Nephron (organoid): ENCODE data around the gene CALN1.

Experiments
- H3K27ac Mint-ChIP-seq, 3 experiments: 2 replicates each; pipeline ENCODE4 v1.8.0; 2020; ENCODE audit warnings: mixed read lengths in 3 of 3, mild to moderate bottlenecking in 2 of 3, moderate library complexity in 1 of 3
- H3K27me3 Mint-ChIP-seq: 2 replicates; pipeline ENCODE4 v1.8.0; 2021; ENCODE audit warnings: low read depth, mild to moderate bottlenecking, moderate library complexity, mixed read lengths
- H3K36me3 Mint-ChIP-seq: 2 replicates; pipeline ENCODE4 v1.8.0; 2020; ENCODE audit warnings: low read depth, mixed read lengths
- H3K4me1 Mint-ChIP-seq: 2 replicates; pipeline ENCODE4 v1.8.0; 2020; ENCODE audit warnings: mixed read lengths
- H3K4me3 Mint-ChIP-seq, 3 experiments: 2 replicates each; pipeline ENCODE4 v1.8.0; 2020; ENCODE audit warnings: mild to moderate bottlenecking in 3 of 3, mixed read lengths in 3 of 3, moderate library complexity in 2 of 3
- H3K9me3 Mint-ChIP-seq: 2 replicates; pipeline ENCODE4 v1.8.0; 2020; ENCODE audit warnings: mixed read lengths
- TF ChIP-seq, protein P1 (sequence below), 3 experiments: fragments of 200-600 bp; sonication (generic); IDR thresholded peaks; one replicate each; pipeline ENCODE4 v1.5.0; 2021; ENCODE audit warnings: antibody characterized with exemption in 3 of 3; ENCODE audit not compliant: unreplicated experiment in 3 of 3

CALN1 gene

DNA sequence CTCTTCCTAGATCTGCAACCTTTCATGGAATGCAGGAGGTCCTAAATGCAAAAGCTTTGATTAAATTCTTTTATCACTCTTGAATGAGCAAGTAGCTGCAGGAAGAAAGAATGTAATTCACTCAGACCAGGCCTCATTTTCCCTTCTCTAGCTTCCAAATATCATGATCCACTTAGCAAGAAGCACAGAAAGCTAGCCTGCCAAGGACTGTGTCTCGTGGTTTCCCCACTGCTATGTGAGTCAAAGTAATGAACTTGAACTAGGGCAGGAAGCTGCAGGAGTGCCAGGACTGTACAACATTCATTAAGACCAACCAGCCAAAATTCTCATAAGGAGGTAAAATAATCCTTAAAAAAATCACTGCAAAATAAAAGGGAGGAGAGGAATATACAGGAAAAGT lies 379.2 kb downstream of the CALN1 start:
- Mint-ChIP-seq H3K36me3 (no peaks in the 10 kb centered on the region), H3K4me3 (no peak overlapping the region), H3K4me1 (no peaks in the 10 kb centered on the region), H3K27ac (no peak overlapping the region), H3K27me3 (peaks cover 3% of the 10 kb centered on the region), H3K9me3 (peaks cover 19% of the 10 kb centered on the region)
- TF ChIP-seq, protein P1, sequence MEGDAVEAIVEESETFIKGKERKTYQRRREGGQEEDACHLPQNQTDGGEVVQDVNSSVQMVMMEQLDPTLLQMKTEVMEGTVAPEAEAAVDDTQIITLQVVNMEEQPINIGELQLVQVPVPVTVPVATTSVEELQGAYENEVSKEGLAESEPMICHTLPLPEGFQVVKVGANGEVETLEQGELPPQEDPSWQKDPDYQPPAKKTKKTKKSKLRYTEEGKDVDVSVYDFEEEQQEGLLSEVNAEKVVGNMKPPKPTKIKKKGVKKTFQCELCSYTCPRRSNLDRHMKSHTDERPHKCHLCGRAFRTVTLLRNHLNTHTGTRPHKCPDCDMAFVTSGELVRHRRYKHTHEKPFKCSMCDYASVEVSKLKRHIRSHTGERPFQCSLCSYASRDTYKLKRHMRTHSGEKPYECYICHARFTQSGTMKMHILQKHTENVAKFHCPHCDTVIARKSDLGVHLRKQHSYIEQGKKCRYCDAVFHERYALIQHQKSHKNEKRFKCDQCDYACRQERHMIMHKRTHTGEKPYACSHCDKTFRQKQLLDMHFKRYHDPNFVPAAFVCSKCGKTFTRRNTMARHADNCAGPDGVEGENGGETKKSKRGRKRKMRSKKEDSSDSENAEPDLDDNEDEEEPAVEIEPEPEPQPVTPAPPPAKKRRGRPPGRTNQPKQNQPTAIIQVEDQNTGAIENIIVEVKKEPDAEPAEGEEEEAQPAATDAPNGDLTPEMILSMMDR (IDR thresholded peaks at IDR 0.05; ENCODE audit: unreplicated experiment in 3 of 3): no peak

DNA sequence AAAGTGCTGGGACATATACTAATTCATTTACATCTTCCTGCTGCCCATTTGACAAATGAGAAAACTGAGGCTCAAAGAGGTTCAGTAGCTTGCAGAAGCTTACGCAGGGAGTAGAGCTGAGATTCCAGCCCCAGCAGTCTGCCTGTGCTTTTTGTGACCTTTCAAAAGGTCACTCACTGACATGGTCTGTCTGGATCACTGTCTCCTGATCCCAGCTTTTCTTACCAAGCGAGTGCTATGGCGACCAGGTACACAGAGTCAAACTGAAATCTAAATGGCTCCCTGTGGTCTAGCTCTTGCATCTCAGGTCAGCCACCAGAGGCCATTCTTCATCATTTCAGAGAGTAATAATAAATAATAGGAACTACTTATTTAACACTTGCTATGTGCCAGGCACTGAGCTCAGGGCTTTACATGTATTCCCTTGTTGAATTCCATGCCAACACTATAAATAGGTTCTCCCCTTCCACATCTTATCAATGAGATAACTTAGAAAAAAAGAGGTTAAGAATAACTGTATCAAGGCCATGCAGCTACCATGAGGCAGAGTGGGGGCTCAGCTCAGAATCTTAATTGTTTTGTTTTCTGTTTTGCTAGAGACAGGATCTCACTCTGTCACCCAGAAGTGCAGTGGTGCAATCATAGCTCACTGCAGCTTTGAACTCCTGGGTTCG lies 381.0 kb downstream of the CALN1 start:
- Mint-ChIP-seq H3K27ac (no peak overlapping the region), H3K36me3 (no peaks in the 10 kb centered on the region), H3K4me1 (no peaks in the 10 kb centered on the region), H3K9me3 (peaks cover 16% of the 10 kb centered on the region), H3K27me3 (peaks cover 3% of the 10 kb centered on the region), H3K4me3 (no peak overlapping the region)
- TF ChIP-seq, protein P1 (IDR thresholded peaks at IDR 0.05; ENCODE audit: unreplicated experiment in 3 of 3): no peak

DNA sequence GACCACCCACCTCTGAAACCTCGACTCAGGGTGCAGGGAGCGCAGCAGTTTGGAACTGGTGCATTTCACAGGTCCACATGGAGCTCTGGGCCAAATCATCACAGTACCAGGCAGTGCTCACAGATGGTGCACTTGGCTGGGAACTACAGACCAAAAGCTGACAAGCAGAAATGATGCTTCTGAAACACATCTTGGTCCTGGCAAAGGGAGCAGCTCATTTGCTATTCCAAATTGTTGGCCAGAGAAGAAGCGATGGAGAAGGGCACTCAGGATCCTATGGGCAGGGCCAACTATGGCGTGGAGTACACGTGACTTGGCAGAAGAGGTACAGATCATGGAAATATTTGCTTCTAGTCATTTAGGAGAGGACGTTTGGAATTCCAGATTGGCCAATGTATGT lies 383.9 kb downstream of the CALN1 start:
- Mint-ChIP-seq H3K27me3 (no peaks in the 10 kb centered on the region), H3K4me3 (no peak overlapping the region), H3K4me1 (no peaks in the 10 kb centered on the region), H3K27ac (no peak overlapping the region), H3K9me3 (peaks cover 5% of the 10 kb centered on the region), H3K36me3 (no peaks in the 10 kb centered on the region)
- TF ChIP-seq, protein P1 (IDR thresholded peaks at IDR 0.05; ENCODE audit: unreplicated experiment in 3 of 3): no peak

DNA sequence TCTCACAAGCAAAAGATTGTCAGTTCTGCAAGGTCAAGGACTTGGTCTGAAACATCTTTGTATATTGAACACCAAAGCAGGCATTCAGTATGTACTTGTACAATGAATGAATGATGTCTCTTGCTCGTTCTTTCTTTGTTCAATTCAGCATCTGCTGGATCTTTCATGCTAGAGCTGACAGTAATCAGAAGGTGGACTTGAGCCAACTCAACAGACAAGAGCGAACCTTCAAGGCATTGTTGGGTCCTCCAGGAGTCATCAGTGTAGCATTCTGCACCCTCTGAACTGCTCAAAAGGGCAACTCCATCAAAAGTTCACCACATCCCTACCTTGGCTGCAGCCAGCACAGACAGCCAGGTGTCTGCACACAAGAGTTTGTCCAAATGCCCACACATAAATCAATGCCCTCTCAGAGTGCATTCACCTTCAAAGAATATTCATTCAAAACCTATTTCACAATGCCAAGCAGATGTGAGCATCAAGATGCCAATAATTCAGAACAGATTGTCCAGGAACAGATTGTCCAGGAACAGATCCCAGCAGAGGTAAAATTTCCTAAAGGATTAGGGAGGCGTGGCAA lies 386.7 kb downstream of the CALN1 start:
- H3K36me3 Mint-ChIP-seq: no peaks in the 10 kb centered on the region
- no peaks in the 10 kb centered on the region for H3K4me1 Mint-ChIP-seq
- H3K9me3 Mint-ChIP-seq: peaks cover 5% of the 10 kb centered on the region
- H3K27me3 Mint-ChIP-seq: peaks cover 7% of the 10 kb centered on the region
- H3K4me3 Mint-ChIP-seq: no peak overlapping the region
- no peak overlapping the region for H3K27ac Mint-ChIP-seq
- TF ChIP-seq, protein P1 (IDR thresholded peaks at IDR 0.05; ENCODE audit: unreplicated experiment in 3 of 3): no peak

DNA sequence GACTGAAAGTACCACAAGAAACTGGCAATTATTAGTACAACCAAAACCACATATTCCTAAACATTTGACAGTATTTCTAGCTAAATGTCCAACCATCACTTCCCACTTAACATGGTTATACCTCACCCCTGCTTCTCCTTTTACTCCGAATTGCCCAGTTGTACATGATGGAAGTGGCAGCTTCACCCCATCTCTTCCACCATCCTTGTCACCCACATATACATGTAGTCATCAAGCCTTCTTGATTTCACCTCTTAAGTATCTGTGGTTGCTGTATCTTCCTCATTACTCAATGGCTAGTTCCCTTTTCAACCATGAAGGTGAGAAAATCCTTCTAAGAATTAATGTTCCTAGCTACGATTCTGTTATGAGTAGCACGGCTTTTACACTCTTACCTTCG lies 388.2 kb downstream of the CALN1 start:
- Mint-ChIP-seq H3K27me3 (peaks cover 7% of the 10 kb centered on the region), H3K27ac (no peak overlapping the region), H3K4me1 (no peaks in the 10 kb centered on the region), H3K4me3 (no peak overlapping the region), H3K9me3 (peaks cover 5% of the 10 kb centered on the region), H3K36me3 (no peaks in the 10 kb centered on the region)
- TF ChIP-seq, protein P1 (IDR thresholded peaks at IDR 0.05; ENCODE audit: unreplicated experiment in 3 of 3): no peak

DNA sequence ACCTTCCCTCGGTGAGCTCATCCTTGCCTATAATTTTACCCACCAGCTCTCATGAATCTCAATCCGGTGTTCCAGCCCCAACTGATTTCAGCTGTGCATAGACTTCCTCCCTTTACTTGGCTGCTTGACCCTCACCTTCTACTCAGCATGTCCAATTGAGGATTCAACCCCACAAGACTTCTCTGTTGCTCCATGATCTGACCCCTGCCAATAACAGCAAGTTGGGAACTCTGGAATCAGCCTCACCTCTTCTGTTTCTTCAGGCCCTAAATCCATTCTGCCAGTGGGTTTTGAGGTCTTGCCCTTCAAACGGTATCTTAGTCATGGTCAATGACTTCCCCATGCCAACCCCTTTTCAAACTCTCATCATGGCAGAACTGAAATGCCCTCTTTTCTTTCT lies 390.4 kb downstream of the CALN1 start:
- Mint-ChIP-seq H3K36me3 (no peaks in the 10 kb centered on the region), H3K27me3 (peaks cover 7% of the 10 kb centered on the region), H3K9me3 (peaks cover under 1% of the 10 kb centered on the region), H3K4me1 (no peaks in the 10 kb centered on the region), H3K27ac (no peak overlapping the region), H3K4me3 (no peak overlapping the region)
- TF ChIP-seq, protein P1 (IDR thresholded peaks at IDR 0.05; ENCODE audit: unreplicated experiment in 3 of 3): no peak
